GM12872 (cell line): ENCODE data around the gene LY86.

ENCODE experiments used
- CTCF ChIP-seq: IDR thresholded peaks from 3 replicates; pipeline ENCODE4 v1.5.1; 2011; ENCODE audit warnings: low read depth, mild to moderate bottlenecking, low read length, moderate library complexity; ENCODE audit not compliant: insufficient read depth

Gene LY86

GRCh38 chr6:6575143-6575542 lies 13.4 kb upstream of the LY86 start:
- no peak for TF ChIP-seq CTCF

DNA sequence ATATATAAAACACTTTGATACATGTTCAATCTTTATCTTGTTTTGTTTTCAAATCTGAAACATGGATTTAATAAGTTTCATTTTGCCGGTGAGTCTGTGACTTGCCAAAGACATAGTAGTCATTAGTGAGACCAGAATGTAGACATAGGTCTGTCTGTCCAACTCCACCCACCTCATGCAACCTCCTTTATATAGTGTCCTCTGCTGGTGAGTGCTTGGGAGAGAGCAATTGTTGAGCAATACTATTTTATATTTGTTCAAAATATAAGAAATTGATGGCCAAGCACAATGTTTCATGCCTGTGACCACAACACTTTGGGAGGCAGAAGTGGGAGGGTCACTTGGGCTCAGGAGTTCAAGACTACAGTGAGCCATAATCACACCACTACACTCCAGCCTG lies 10.8 kb upstream of the LY86 start:
- TF ChIP-seq CTCF = no peak

- no peak for TF ChIP-seq CTCF
Observed at GRCh38 chr6:6579281-6579680, 9.2 kb upstream of the LY86 start.

GRCh38 chr6:6580225-6580856 lies 8.2 kb upstream of the LY86 start:
- no peak for TF ChIP-seq CTCF

DNA sequence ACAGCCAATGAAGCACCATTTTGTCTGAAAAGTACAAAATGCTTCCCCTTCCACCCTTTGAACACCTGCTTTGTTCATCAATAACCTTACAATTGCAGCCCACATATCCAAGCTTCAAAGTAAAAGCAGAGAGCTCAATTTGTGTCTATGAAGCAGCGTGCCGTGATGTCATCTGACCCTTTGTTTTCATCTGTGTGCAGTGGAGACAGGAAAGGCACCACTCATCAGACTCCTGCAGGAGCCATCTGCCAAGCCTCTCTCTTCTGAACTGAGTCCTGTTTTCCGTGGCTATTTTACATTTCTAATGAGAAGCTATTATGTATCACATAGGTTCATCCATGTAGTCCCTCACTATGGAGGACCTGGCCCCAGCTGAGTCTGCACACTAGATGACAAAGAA lies 7.5 kb upstream of the LY86 start:
- no peak for TF ChIP-seq CTCF

DNA sequence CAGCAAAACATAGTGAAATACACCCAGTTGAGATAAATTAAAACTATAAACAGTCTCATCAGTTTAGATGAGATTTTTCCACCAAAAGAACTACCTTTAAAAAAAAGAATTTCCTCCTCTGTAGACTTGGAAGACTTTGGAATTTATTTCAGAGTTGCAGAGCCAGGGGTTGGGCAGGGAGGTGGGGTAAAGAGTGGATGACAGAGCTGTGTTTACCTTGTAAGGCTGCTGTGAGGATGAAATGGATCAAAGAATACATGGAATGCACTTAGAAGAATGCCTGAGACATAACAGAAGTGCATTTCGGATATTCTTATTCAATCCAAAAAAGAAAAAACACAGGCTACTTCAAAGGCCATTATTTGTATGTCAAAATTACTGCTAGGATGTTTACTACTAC lies 6.4 kb upstream of the LY86 start:
- no peak for TF ChIP-seq CTCF

DNA sequence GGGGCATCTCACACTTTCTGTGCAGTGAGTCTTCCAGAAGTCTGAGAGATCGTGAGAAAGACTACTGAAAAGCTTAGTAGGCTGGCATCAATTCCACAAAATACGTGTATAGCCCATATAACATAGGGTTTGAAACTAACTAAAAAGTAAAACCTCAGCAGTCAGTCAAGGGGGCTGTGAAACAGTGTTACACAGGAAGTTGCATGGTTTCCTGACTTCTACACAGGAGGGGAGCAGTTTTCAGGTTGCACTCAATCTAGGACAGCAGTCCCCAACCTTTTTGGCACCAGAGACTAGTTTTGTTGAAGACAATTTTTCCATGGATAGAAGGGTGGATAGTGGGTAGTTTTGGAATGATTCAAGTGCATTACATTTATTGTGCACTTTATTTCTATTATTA lies 4.7 kb upstream of the LY86 start:
- no peak for TF ChIP-seq CTCF
